Measurements from ENCODE around the gene RPL38.

DNA sequence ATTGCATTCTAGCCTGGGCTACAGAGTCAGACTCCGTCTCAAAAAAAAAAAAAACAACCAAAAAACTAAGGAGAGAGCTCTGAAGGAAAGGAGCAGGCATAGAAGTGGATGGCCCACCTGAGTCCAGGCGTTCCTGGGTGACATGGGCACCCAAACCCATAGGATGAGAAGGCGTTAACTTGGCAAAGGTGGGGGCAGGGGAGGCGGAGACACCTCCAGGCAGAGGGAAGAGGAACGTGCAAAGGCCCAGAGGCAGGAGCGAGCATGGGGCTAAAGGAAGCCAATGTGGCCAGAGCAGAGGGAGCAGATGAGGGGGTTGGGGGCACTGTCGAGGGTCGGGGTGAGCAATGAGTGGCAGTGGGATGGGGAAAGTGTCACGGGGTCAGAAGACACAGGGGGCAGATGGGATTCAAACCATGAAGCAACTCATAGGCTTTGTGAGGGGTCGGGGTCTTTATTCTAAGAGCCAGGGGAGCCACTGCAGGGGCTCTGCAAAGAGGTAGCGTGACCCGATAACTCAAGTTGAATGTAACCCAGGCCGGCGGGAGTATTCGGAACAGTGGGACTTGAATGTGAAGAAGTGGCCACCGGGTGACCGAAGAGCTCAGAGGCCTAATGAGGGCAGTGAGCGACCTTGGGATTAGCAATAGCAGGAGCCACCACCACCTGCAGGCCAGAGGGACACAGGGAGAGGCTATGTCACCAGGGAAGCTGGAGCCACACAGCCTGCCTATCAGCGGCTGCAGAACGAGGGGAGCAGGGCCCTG, 21.7 kb downstream of the RPL38 start:
- TF ChIP-seq, protein P1, sequence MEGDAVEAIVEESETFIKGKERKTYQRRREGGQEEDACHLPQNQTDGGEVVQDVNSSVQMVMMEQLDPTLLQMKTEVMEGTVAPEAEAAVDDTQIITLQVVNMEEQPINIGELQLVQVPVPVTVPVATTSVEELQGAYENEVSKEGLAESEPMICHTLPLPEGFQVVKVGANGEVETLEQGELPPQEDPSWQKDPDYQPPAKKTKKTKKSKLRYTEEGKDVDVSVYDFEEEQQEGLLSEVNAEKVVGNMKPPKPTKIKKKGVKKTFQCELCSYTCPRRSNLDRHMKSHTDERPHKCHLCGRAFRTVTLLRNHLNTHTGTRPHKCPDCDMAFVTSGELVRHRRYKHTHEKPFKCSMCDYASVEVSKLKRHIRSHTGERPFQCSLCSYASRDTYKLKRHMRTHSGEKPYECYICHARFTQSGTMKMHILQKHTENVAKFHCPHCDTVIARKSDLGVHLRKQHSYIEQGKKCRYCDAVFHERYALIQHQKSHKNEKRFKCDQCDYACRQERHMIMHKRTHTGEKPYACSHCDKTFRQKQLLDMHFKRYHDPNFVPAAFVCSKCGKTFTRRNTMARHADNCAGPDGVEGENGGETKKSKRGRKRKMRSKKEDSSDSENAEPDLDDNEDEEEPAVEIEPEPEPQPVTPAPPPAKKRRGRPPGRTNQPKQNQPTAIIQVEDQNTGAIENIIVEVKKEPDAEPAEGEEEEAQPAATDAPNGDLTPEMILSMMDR (IDR thresholded peaks at IDR 0.05): no peak
- no peak for TF ChIP-seq ZFX (IDR thresholded peaks at IDR 0.05; ENCODE audit: borderline replicate concordance)

All from 22Rv1 (cell line).